Peyer's patch (tissue), 4 donors: Measurements from ENCODE around the gene KRTAP12-2.

ENCODE experiments used
- CTCF ChIP-seq, 6 experiments: fragments of 450-650 bp in 4 of 6; fragments of 200-600 bp in 2 of 6; sonication (generic) in 1 of 6; IDR thresholded peaks; one replicate each; pipeline ENCODE4 v1.5.1; 2017 to 2019; ENCODE audit warnings: antibody characterized with exemption in 6 of 6, mild to moderate bottlenecking in 3 of 6, moderate library complexity in 1 of 6
- POLR2A ChIP-seq, 2 donors: fragments of 450-650 bp; IDR thresholded peaks; one replicate each; pipeline ENCODE4 v1.5.1; 2017; ENCODE audit warnings: antibody characterized with exemption in 2 of 2, mild to moderate bottlenecking in 2 of 2, moderate library complexity in 2 of 2

GRCh38 chr21:44714905-44715304 lies 48.2 kb upstream of the KRTAP12-2 start:
- TF ChIP-seq POLR2A (IDR thresholded peaks at IDR 0.05) (no peak), CTCF (IDR thresholded peaks at IDR 0.05) (no peak)
